Fibroblast of pulmonary artery (primary cell): ENCODE data around the gene SMAD9.

Experiments used
- DNase-seq: peaks from one replicate; pipeline ENCODE4 v3.0.0-alpha.2; 2010; ENCODE audit warnings: low read depth
- H3K4me3 ChIP-seq: replicated peaks from 2 replicates; pipeline ENCODE4 v1.5.1; 2011; ENCODE audit warnings: low read depth, mild to moderate bottlenecking, control low read depth, low read length, moderate library complexity
- TF ChIP-seq, protein P1 (sequence below): IDR thresholded peaks from 2 replicates; pipeline ENCODE4 v1.5.1; 2011; ENCODE audit warnings: mild to moderate bottlenecking, control low read depth, low read length, inconsistent platforms; ENCODE audit errors: missing control alignments

The SMAD9 gene

GRCh38 chr13:36820222-36820621 is 99.8 kb downstream of the SMAD9 start:
- DNase-seq: no peak
- TF ChIP-seq, protein P1, sequence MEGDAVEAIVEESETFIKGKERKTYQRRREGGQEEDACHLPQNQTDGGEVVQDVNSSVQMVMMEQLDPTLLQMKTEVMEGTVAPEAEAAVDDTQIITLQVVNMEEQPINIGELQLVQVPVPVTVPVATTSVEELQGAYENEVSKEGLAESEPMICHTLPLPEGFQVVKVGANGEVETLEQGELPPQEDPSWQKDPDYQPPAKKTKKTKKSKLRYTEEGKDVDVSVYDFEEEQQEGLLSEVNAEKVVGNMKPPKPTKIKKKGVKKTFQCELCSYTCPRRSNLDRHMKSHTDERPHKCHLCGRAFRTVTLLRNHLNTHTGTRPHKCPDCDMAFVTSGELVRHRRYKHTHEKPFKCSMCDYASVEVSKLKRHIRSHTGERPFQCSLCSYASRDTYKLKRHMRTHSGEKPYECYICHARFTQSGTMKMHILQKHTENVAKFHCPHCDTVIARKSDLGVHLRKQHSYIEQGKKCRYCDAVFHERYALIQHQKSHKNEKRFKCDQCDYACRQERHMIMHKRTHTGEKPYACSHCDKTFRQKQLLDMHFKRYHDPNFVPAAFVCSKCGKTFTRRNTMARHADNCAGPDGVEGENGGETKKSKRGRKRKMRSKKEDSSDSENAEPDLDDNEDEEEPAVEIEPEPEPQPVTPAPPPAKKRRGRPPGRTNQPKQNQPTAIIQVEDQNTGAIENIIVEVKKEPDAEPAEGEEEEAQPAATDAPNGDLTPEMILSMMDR: no peak

GRCh38 chr13:36819739-36820090 is 100.3 kb downstream of the SMAD9 start:
- DNase-seq: peak; percentile 16
- TF ChIP-seq, protein P1: no peak
- peak overlapping the region; percentile 74 for H3K4me3 ChIP-seq

More at GRCh38 chr13:36820222-36820621, 99.8 kb downstream of the SMAD9 start:
- peak overlapping the region; percentile 74 for H3K4me3 ChIP-seq

- peak; percentile 90 for DNase-seq
- peak within 1 kb of the TSS; percentile 74 for H3K4me3 ChIP-seq
- TF ChIP-seq, protein P1: no peak
These were observed 101.0 kb downstream of the SMAD9 start, which contains the start of gene RFXAP for GRCh38 chr13:36818804-36819738. Gene RFXAP, plus strand, starts transcription at chr13:36819222. Its CDS starts 136 bp downstream, at chr13:36819358.

- peak overlapping the region; percentile 74 for H3K4me3 ChIP-seq
- no peak for DNase-seq
- TF ChIP-seq, protein P1: no peak
These were observed 101.8 kb downstream of the SMAD9 start for GRCh38 chr13:36817996-36818803.

DNA sequence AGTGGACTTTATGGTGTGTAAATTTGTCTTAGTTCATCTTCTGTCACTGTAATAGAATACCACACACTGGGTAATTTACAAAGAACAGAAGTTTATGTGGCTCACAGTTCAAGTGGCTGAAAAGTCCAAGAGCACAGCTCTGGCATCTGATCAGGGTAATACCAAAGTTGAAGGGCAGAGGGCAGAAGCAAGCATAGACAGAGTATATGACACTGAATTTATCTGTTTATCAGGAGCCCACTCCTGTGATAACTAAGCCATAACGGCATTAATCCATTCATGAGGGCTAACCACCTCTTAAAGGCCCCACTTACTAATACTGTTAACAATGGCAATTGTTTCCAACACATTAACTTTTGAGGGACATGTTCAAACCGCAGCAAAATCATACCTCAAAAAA is 105.0 kb downstream of the SMAD9 start:
- H3K4me3 ChIP-seq: no peak overlapping the region
- TF ChIP-seq, protein P1: peak; percentile 25
- DNase-seq: no peak

DNA sequence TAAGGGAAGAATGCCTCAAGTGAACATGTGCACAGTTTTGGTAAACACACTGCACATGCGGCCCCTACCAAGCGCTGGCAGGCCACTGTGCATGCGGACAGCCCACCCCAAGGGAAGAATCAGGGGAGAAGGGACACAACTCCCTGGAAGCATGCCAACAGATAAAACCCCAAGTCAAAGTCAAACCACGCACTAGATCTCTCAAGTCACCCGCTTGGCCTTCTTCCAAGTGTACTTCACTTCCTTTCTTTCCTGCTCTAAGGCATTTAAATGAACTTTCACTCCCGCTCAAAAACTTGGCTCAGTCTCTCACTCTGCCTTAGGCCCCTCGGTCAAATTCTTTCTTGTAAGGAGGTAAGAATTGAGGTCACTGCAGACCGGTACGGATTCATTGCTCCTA is 105.6 kb downstream of the SMAD9 start:
- TF ChIP-seq, protein P1: no peak
- peak; percentile 41 for DNase-seq
- H3K4me3 ChIP-seq: no peak overlapping the region
